Neural cell (in vitro differentiated cells): Measurements from ENCODE around the gene FEZF2.

Experiments
- CTCF ChIP-seq: fragments of 450-650 bp; IDR thresholded peaks from 2 replicates; pipeline ENCODE4 v1.5.1; 2014; ENCODE audit warnings: antibody characterized with exemption, mild to moderate bottlenecking, moderate library complexity; ENCODE audit not compliant: poor library complexity, severe bottlenecking
- EP300 ChIP-seq: fragments of 450-650 bp; conservative IDR thresholded peaks from 2 replicates; pipeline ENCODE4 v1.6.1; 2014; ENCODE audit warnings: antibody characterized with exemption, mild to moderate bottlenecking, moderate library complexity; ENCODE audit not compliant: poor library complexity, severe bottlenecking
- EZH2 ChIP-seq: fragments of 200-600, 300-800 bp; shearing (Covaris generic), sonication (generic); IDR thresholded peaks from 2 replicates; pipeline ENCODE4 v1.6.1; 2014; ENCODE audit warnings: antibody characterized with exemption, low read length, borderline replicate concordance, mild to moderate bottlenecking; ENCODE audit not compliant: insufficient read depth, poor library complexity, severe bottlenecking
- MXI1 ChIP-seq: fragments of 450-650 bp; conservative IDR thresholded peaks from 2 replicates; pipeline ENCODE4 v1.6.1; 2014; ENCODE audit warnings: antibody characterized with exemption, mild to moderate bottlenecking; ENCODE audit not compliant: poor library complexity, severe bottlenecking
- POLR2AphosphoS5 ChIP-seq: IDR thresholded peaks from 2 replicates; pipeline ENCODE4 v1.6.1; 2012
- REST ChIP-seq: IDR thresholded peaks from 2 replicates; pipeline ENCODE4 v1.6.1; 2012; ENCODE audit warnings: borderline replicate concordance
- SMC3 ChIP-seq: fragments of 450-650 bp; conservative IDR thresholded peaks from 2 replicates; pipeline ENCODE4 v1.6.1; 2014; ENCODE audit warnings: antibody characterized with exemption, mild to moderate bottlenecking, moderate library complexity; ENCODE audit not compliant: poor library complexity
- TAF1 ChIP-seq: IDR thresholded peaks from 2 replicates; pipeline ENCODE4 v1.6.1; 2012; ENCODE audit warnings: low read depth

- no peak for TF ChIP-seq CTCF
- TF ChIP-seq EZH2: no peak
- no peak for TF ChIP-seq MXI1
- TF ChIP-seq EP300: no peak
- TF ChIP-seq POLR2AphosphoS5: no peak
- no peak for TF ChIP-seq SMC3
- no peak for TF ChIP-seq TAF1
- no peak for TF ChIP-seq REST
These were observed 31.8 kb upstream of the FEZF2 start for GRCh38 chr3:62405135-62405534.
